Measurements from ENCODE around the gene ERN1.
"Not testable (repeated sequence)": the region's sequence is repeated elsewhere in the genome, so short reads cannot be mapped to it uniquely, and the experiment has no call there.

The ERN1 gene

GRCh38 chr17:64134216-64134970 lies 4.4 kb upstream of the ERN1 start:
- no peak for DNase-seq

- peak; percentile 32 for DNase-seq
Observed at GRCh38 chr17:64133546-64134215, 3.7 kb upstream of the ERN1 start.

- no peak for DNase-seq
Observed at GRCh38 chr17:64131606-64132270, 1.8 kb upstream of the ERN1 start.

GRCh38 chr17:64130559-64131001 lies 636 bp upstream of the ERN1 start:
- no peak for DNase-seq

GRCh38 chr17:64129515-64129764 lies 504 bp downstream of the ERN1 start:
- DNase-seq: no peak

GRCh38 chr17:64128787-64129514 lies 993 bp downstream of the ERN1 start:
- DNase-seq: no peak

- no peak for DNase-seq
Observed at GRCh38 chr17:64126918-64127317, 3.0 kb downstream of the ERN1 start.

GRCh38 chr17:64125937-64126336 lies 4.0 kb downstream of the ERN1 start:
- no peak for DNase-seq

- no peak for DNase-seq
Observed at GRCh38 chr17:64124609-64125008, 5.3 kb downstream of the ERN1 start.

GRCh38 chr17:64123114-64123513 lies 6.8 kb downstream of the ERN1 start:
- DNase-seq: no peak

GRCh38 chr17:64120972-64121786 lies 8.8 kb downstream of the ERN1 start:
- DNase-seq: not testable (repeated sequence)

GRCh38 chr17:64120159-64120810 lies 9.7 kb downstream of the ERN1 start:
- DNase-seq: no peak

- DNase-seq: no peak
Observed at GRCh38 chr17:64117981-64118979, 11.7 kb downstream of the ERN1 start.

GRCh38 chr17:64115822-64116534 lies 14.0 kb downstream of the ERN1 start:
- no peak for DNase-seq

- DNase-seq: no peak
Observed at GRCh38 chr17:64115043-64115698, 14.8 kb downstream of the ERN1 start.

- no peak for DNase-seq
Observed at GRCh38 chr17:64113006-64113405, 16.9 kb downstream of the ERN1 start.

GRCh38 chr17:64111831-64112230 lies 18.1 kb downstream of the ERN1 start:
- DNase-seq: no peak

- no peak for DNase-seq
Observed at GRCh38 chr17:64110379-64111152, 19.4 kb downstream of the ERN1 start.

- DNase-seq: no peak
Observed at GRCh38 chr17:64109400-64109799, 20.5 kb downstream of the ERN1 start.

All from NCI-H526 treated with DMSO at 0.1 percent for 48 hours (cell line).